Activated CD4-positive, alpha-beta memory T cell treated with anti-CD3 and anti-CD28 coated beads for 36 hours (primary cell): ENCODE results near the gene CTNNA3. TPM values are rescaled to one million over a fixed set of nuclear protein-coding genes. Genes with fewer than 3 reads are reported as not detected.

Source experiments
- CTCF ChIA-PET: fragments of 350-600 bp; sonication (Branson Sonifier 250); formaldehyde crosslinking; loops from one replicate; lab custom pipeline; 2021; ENCODE audit warnings: antibody characterized with exemption, inconsistent platforms; lab: Charles Lee
- POLR2A ChIA-PET: fragments of 350-600 bp; sonication (Branson Sonifier 250); formaldehyde crosslinking; loops from one replicate; lab custom pipeline; 2021; ENCODE audit warnings: antibody characterized with exemption; lab: Charles Lee
- DNase-seq: peaks from one replicate; pipeline ENCODE4 v3.0.0-alpha.2; 2020
- H3K27ac Mint-ChIP-seq: one replicate; pipeline ENCODE4 v1.8.0; 2021; ENCODE audit warnings: mixed read lengths
- H3K27me3 Mint-ChIP-seq: one replicate; pipeline ENCODE4 v1.8.0; 2021; ENCODE audit warnings: mixed read lengths
- H3K36me3 Mint-ChIP-seq: one replicate; pipeline ENCODE4 v1.8.0; 2021; ENCODE audit warnings: mixed read lengths
- H3K4me1 Mint-ChIP-seq: one replicate; pipeline ENCODE4 v1.8.0; 2021; ENCODE audit warnings: low read depth, mixed read lengths
- H3K4me3 Mint-ChIP-seq: one replicate; pipeline ENCODE4 v1.8.0; 2021; ENCODE audit warnings: mild to moderate bottlenecking, mixed read lengths
- H3K9me3 Mint-ChIP-seq: one replicate; pipeline ENCODE4 v1.8.0; 2021; ENCODE audit warnings: mixed read lengths
- intact Hi-C: fragments of 100-400 bp; cut with micrococcal nuclease; formaldehyde crosslinking; loops from one replicate; pipeline ENCODE4 v1.15.1; 2023
- total RNA-seq, 2 experiments: library from RNA; stranded (reverse); gene quantifications; one replicate each; pipeline ENCODE4 v1.2.3, GENCODE V29; 2021

CTNNA3 gene
- total RNA-seq, 2 experiments from 2014 or later: not detected

GRCh38 chr10:67072654-67073053, 623.3 kb downstream of the CTNNA3 start:
- no peak overlapping the region for H3K4me3 Mint-ChIP-seq
- H3K4me1 Mint-ChIP-seq: no peaks in the 10 kb centered on the region
- no peak overlapping the region for H3K27ac Mint-ChIP-seq
- POLR2A ChIA-PET: no interaction called here
- no peaks in the 10 kb centered on the region for H3K9me3 Mint-ChIP-seq
- H3K27me3 Mint-ChIP-seq: no peaks in the 10 kb centered on the region
- no peaks in the 10 kb centered on the region for H3K36me3 Mint-ChIP-seq
- no peak for DNase-seq
- intact Hi-C loops: no loop called here
- CTCF ChIA-PET: no interaction called here

GRCh38 chr10:67050415-67050814, 645.6 kb downstream of the CTNNA3 start:
- Mint-ChIP-seq H3K27ac (no peak overlapping the region), H3K9me3 (no peaks in the 10 kb centered on the region), H3K4me1 (no peaks in the 10 kb centered on the region), H3K36me3 (no peaks in the 10 kb centered on the region), H3K27me3 (no peaks in the 10 kb centered on the region), H3K4me3 (no peak overlapping the region)
- POLR2A ChIA-PET: no interaction called here
- DNase-seq: no peak
- intact Hi-C loops: no loop called here
- CTCF ChIA-PET: interaction anchor here (0.7 kb wide), 1 partner anchor 9 kb away, joined by 3 read pairs; no protein-coding TSS in a partner anchor

- Mint-ChIP-seq H3K4me1 (no peaks in the 10 kb centered on the region), H3K36me3 (no peaks in the 10 kb centered on the region), H3K4me3 (no peak overlapping the region), H3K27me3 (no peaks in the 10 kb centered on the region), H3K9me3 (no peaks in the 10 kb centered on the region), H3K27ac (no peak overlapping the region)
- POLR2A ChIA-PET: no interaction called here
- intact Hi-C loops: no loop called here
- CTCF ChIA-PET: no interaction called here
- no peak for DNase-seq
Measured at GRCh38 chr10:67049988-67050387, 646.0 kb downstream of the CTNNA3 start.

- H3K9me3 Mint-ChIP-seq: no peaks in the 10 kb centered on the region
- ChIA-PET POLR2A (no interaction called here), CTCF (no interaction called here)
- H3K4me1 Mint-ChIP-seq: no peaks in the 10 kb centered on the region
- H3K4me3 Mint-ChIP-seq: no peak overlapping the region
- intact Hi-C loops: no loop called here
- H3K27ac Mint-ChIP-seq: no peak overlapping the region
- DNase-seq: no peak
- no peaks in the 10 kb centered on the region for H3K36me3 Mint-ChIP-seq
- H3K27me3 Mint-ChIP-seq: no peaks in the 10 kb centered on the region
Measured at GRCh38 chr10:67046507-67046906, 649.5 kb downstream of the CTNNA3 start.

GRCh38 chr10:67045404-67045803, 650.6 kb downstream of the CTNNA3 start:
- H3K27ac Mint-ChIP-seq: no peak overlapping the region
- H3K36me3 Mint-ChIP-seq: no peaks in the 10 kb centered on the region
- intact Hi-C loops: no loop called here
- no peaks in the 10 kb centered on the region for H3K4me1 Mint-ChIP-seq
- no peaks in the 10 kb centered on the region for H3K9me3 Mint-ChIP-seq
- no peaks in the 10 kb centered on the region for H3K27me3 Mint-ChIP-seq
- no peak for DNase-seq
- POLR2A ChIA-PET: no interaction called here
- H3K4me3 Mint-ChIP-seq: no peak overlapping the region
- CTCF ChIA-PET: no interaction called here

GRCh38 chr10:67043041-67043440, 653.0 kb downstream of the CTNNA3 start:
- DNase-seq: no peak
- Mint-ChIP-seq H3K36me3 (no peaks in the 10 kb centered on the region), H3K9me3 (no peaks in the 10 kb centered on the region), H3K4me1 (no peaks in the 10 kb centered on the region), H3K27me3 (no peaks in the 10 kb centered on the region), H3K27ac (no peak overlapping the region), H3K4me3 (no peak overlapping the region)
- ChIA-PET POLR2A (no interaction called here), CTCF (no interaction called here)
- intact Hi-C loops: no loop called here

- H3K9me3 Mint-ChIP-seq: no peaks in the 10 kb centered on the region
Measured at GRCh38 chr10:67036808-67037207, 659.2 kb downstream of the CTNNA3 start.

GRCh38 chr10:67033878-67034277, 662.1 kb downstream of the CTNNA3 start:
- Mint-ChIP-seq H3K36me3 (no peaks in the 10 kb centered on the region), H3K27me3 (no peaks in the 10 kb centered on the region), H3K4me3 (no peak overlapping the region), H3K27ac (no peak overlapping the region), H3K9me3 (no peaks in the 10 kb centered on the region), H3K4me1 (no peaks in the 10 kb centered on the region)
- DNase-seq: no peak
- intact Hi-C loops: no loop called here
- CTCF ChIA-PET: no interaction called here
- POLR2A ChIA-PET: no interaction called here

More at GRCh38 chr10:67036808-67037207, 659.2 kb downstream of the CTNNA3 start:
- CTCF ChIA-PET: no interaction called here
- POLR2A ChIA-PET: no interaction called here
- Mint-ChIP-seq H3K27ac (no peak overlapping the region), H3K27me3 (no peaks in the 10 kb centered on the region), H3K4me3 (no peak overlapping the region), H3K36me3 (no peaks in the 10 kb centered on the region), H3K4me1 (no peaks in the 10 kb centered on the region)
- intact Hi-C loops: no loop called here
- no peak for DNase-seq

- no peaks in the 10 kb centered on the region for H3K4me1 Mint-ChIP-seq
- H3K27me3 Mint-ChIP-seq: no peaks in the 10 kb centered on the region
- no peak overlapping the region for H3K4me3 Mint-ChIP-seq
- no peaks in the 10 kb centered on the region for H3K9me3 Mint-ChIP-seq
- intact Hi-C loops: no loop called here
- ChIA-PET POLR2A (no interaction called here), CTCF (no interaction called here)
- no peaks in the 10 kb centered on the region for H3K36me3 Mint-ChIP-seq
- no peak for DNase-seq
- no peak overlapping the region for H3K27ac Mint-ChIP-seq
Measured at GRCh38 chr10:67022099-67022498, 673.9 kb downstream of the CTNNA3 start.

- CTCF ChIA-PET: no interaction called here
- Mint-ChIP-seq H3K36me3 (no peaks in the 10 kb centered on the region), H3K9me3 (no peaks in the 10 kb centered on the region), H3K27me3 (no peaks in the 10 kb centered on the region), H3K27ac (no peak overlapping the region), H3K4me3 (no peak overlapping the region), H3K4me1 (no peaks in the 10 kb centered on the region)
- DNase-seq: no peak
- POLR2A ChIA-PET: no interaction called here
- intact Hi-C loops: no loop called here
Measured at GRCh38 chr10:67017218-67017617, 678.8 kb downstream of the CTNNA3 start.

GRCh38 chr10:67015225-67015624, 680.8 kb downstream of the CTNNA3 start:
- H3K36me3 Mint-ChIP-seq: no peaks in the 10 kb centered on the region
- CTCF ChIA-PET: no interaction called here
- no peak for DNase-seq
- no peak overlapping the region for H3K4me3 Mint-ChIP-seq
- no peaks in the 10 kb centered on the region for H3K27me3 Mint-ChIP-seq
- no peak overlapping the region for H3K27ac Mint-ChIP-seq
- no peaks in the 10 kb centered on the region for H3K4me1 Mint-ChIP-seq
- H3K9me3 Mint-ChIP-seq: no peaks in the 10 kb centered on the region
- POLR2A ChIA-PET: interaction anchor here (0.6 kb wide), 1 partner anchor 553 kb away, joined by 3 read pairs; no protein-coding TSS in a partner anchor
- intact Hi-C loops: no loop called here

GRCh38 chr10:67011981-67012380, 684.0 kb downstream of the CTNNA3 start:
- Mint-ChIP-seq H3K4me1 (no peaks in the 10 kb centered on the region), H3K27me3 (no peaks in the 10 kb centered on the region), H3K36me3 (no peaks in the 10 kb centered on the region), H3K27ac (no peak overlapping the region), H3K4me3 (no peak overlapping the region), H3K9me3 (no peaks in the 10 kb centered on the region)
- CTCF ChIA-PET: no interaction called here
- POLR2A ChIA-PET: no interaction called here
- intact Hi-C loops: no loop called here
- no peak for DNase-seq

- no peak for DNase-seq
- intact Hi-C loops: no loop called here
- CTCF ChIA-PET: no interaction called here
- POLR2A ChIA-PET: no interaction called here
- Mint-ChIP-seq H3K27ac (no peak overlapping the region), H3K4me1 (no peaks in the 10 kb centered on the region), H3K36me3 (no peaks in the 10 kb centered on the region), H3K4me3 (no peak overlapping the region), H3K27me3 (no peaks in the 10 kb centered on the region), H3K9me3 (no peaks in the 10 kb centered on the region)
Measured at GRCh38 chr10:67011480-67011879, 684.5 kb downstream of the CTNNA3 start.
